Keratinocyte (primary cell): Measurements from ENCODE around the gene PRKD2. TPM values are rescaled to one million over a fixed set of nuclear protein-coding genes. Genes with fewer than 3 reads are reported as not detected.

Experiments used
- DNase-seq: peaks from one replicate; pipeline ENCODE4 v3.0.0-alpha.2; 2011; ENCODE audit warnings: low read depth, missing footprints, low spot score
- FAIRE-seq: peaks from 2 replicates; lab custom pipeline; 2011; peaks lifted over from hg19 to GRCh38; lab: Jason Lieb, UNC
- H2AFZ ChIP-seq: 2 replicates; pipeline ENCODE4 v1.6.0; 2012; ENCODE audit warnings: low read length, control low read depth, inconsistent platforms; ENCODE audit not compliant: control insufficient read depth
- H3K27ac ChIP-seq: 2 replicates; pipeline ENCODE4 v1.5.1; 2011; ENCODE audit warnings: low read length; ENCODE audit not compliant: control insufficient read depth, insufficient read depth
- H3K27me3 ChIP-seq: 3 replicates; pipeline ENCODE4 v1.6.0; 2011; ENCODE audit warnings: low read length; ENCODE audit not compliant: control insufficient read depth, insufficient read depth; ENCODE audit errors: extremely low read depth
- H3K36me3 ChIP-seq, 2 experiments: 2 replicates in 1 of 2; 3 replicates in 1 of 2; pipeline ENCODE4 v1.5.1; 2011; ENCODE audit warnings: low read length in 2 of 2, mild to moderate bottlenecking in 1 of 2; ENCODE audit not compliant: control insufficient read depth in 2 of 2, insufficient read depth in 2 of 2; ENCODE audit errors: extremely low read depth in 1 of 2
- H3K4me1 ChIP-seq: 3 replicates; pipeline ENCODE4 v1.5.1; 2011; ENCODE audit warnings: low read length; ENCODE audit not compliant: control insufficient read depth, insufficient read depth; ENCODE audit errors: extremely low read depth
- H3K4me2 ChIP-seq: 3 replicates; pipeline ENCODE4 v1.6.0; 2011; ENCODE audit warnings: low read depth, low read length; ENCODE audit not compliant: control insufficient read depth, insufficient read depth; ENCODE audit errors: extremely low read depth
- H3K4me3 ChIP-seq, 3 experiments: fragments of 200-600 bp in 1 of 3; sonication (generic) in 1 of 3; 2 replicates in 2 of 3; 3 replicates in 1 of 3; pipeline ENCODE4 v1.5.1; 2011 to 2016; ENCODE audit warnings: low read length in 3 of 3, mild to moderate bottlenecking in 3 of 3, control low read depth in 2 of 3, inconsistent platforms in 1 of 3, low read depth in 1 of 3, mixed read lengths in 1 of 3, mixed run types in 1 of 3, moderate library complexity in 1 of 3; ENCODE audit not compliant: control insufficient read depth in 2 of 3, insufficient read depth in 2 of 3; ENCODE audit errors: extremely low read depth in 1 of 3
- H3K79me2 ChIP-seq: 2 replicates; pipeline ENCODE4 v1.6.0; 2012; ENCODE audit warnings: low read length; ENCODE audit not compliant: control insufficient read depth, insufficient read depth
- H3K9ac ChIP-seq: 3 replicates; pipeline ENCODE4 v1.6.0; 2011; ENCODE audit warnings: low read length; ENCODE audit not compliant: control insufficient read depth, insufficient read depth; ENCODE audit errors: extremely low read depth
- H3K9me1 ChIP-seq: 3 replicates; pipeline ENCODE4 v1.6.0; 2011; ENCODE audit warnings: low read length; ENCODE audit not compliant: control insufficient read depth, insufficient read depth; ENCODE audit errors: extremely low read depth
- H3K9me3 ChIP-seq: 2 replicates; pipeline ENCODE4 v1.5.1; 2012; ENCODE audit warnings: low read depth, low read length; ENCODE audit not compliant: control insufficient read depth
- H4K20me1 ChIP-seq: 3 replicates; pipeline ENCODE4 v1.6.0; 2011; ENCODE audit warnings: low read length; ENCODE audit not compliant: control insufficient read depth, insufficient read depth; ENCODE audit errors: extremely low read depth
- CTCF ChIP-seq, 3 experiments: IDR thresholded peaks in 1 of 3; conservative IDR thresholded peaks in 1 of 3; optimal IDR thresholded peaks in 1 of 3; 2 replicates in 2 of 3; 3 replicates in 1 of 3; pipeline versions ENCODE3 to v1.5.1; 2011; ENCODE audit warnings: low read length in 3 of 3, mild to moderate bottlenecking in 3 of 3, moderate library complexity in 2 of 3, control low read depth in 1 of 3, inconsistent platforms in 1 of 3; ENCODE audit not compliant: insufficient read depth in 2 of 3; ENCODE audit errors: extremely low read depth in 1 of 3
- EZH2 ChIP-seq: IDR thresholded peaks from one replicate; pipeline ENCODE4 v1.6.1; 2012; ENCODE audit warnings: inconsistent platforms, mild to moderate bottlenecking, low read length, moderate library complexity
- dilution Hi-C: fragments of 300-500 bp; cut with MboI; formaldehyde crosslinking; loops from one replicate; pipeline ENCODE4 v1.7.0; 2020; ENCODE audit warnings: low sequenced_read_pairs; ENCODE audit not compliant: extremely low pct_ligation_motif_present
- polyA plus RNA-seq, 5 experiments: library from polyadenylated mRNA; depleted of rRNA in 3 of 5; stranded (reverse) in 3 of 5; stranded (forward) in 1 of 5; unstranded in 1 of 5; fragments of >200 nt; gene quantifications; 1 replicate in 1 of 5; 2 replicates in 3 of 5; 3 replicates in 1 of 5; pipeline versions ENCODE4 v1.2.1 to v1.2.3, GENCODE V29; 2011 to 2012; ENCODE audit warnings: missing spikeins in 2 of 5, low read depth in 1 of 5, low replicate concordance in 1 of 5

Gene PRKD2
- polyA plus RNA-seq, 1 donor (not counting 4 experiments of a cell fraction or from before 2014, with no cell fraction given): 9.9 TPM

- TF ChIP-seq CTCF (optimal IDR thresholded peaks at IDR 0.05 in 1 of 3, IDR thresholded peaks at IDR 0.05 in 1 of 3, conservative IDR thresholded peaks at IDR 0.05 in 1 of 3; ENCODE audit: extremely low read depth in 1 of 3, insufficient read depth in 2 of 3, low read length in 3 of 3) (no peak), EZH2 (no peak)
- FAIRE-seq: no peak
Measured at GRCh38 chr19:46691104-46691503, 25.8 kb downstream of the PRKD2 start.

GRCh38 chr19:46689358-46689757 lies 27.6 kb downstream of the PRKD2 start:
- no peak for FAIRE-seq
- H3K9ac ChIP-seq: no peak overlapping the region
- peaks cover 50 to 60% of the 10 kb centered on the region in 2 experiments for H3K36me3 ChIP-seq

More at GRCh38 chr19:46691104-46691503, 25.8 kb downstream of the PRKD2 start:
- H3K9ac ChIP-seq: no peak overlapping the region
- H3K36me3 ChIP-seq: peaks cover 49 to 59% of the 10 kb centered on the region in 2 experiments
- no peaks in the 10 kb centered on the region for H3K27me3 ChIP-seq
- no peaks in the 10 kb centered on the region for H3K9me3 ChIP-seq
- no peak overlapping the region for H3K27ac ChIP-seq
- DNase-seq: no peak
- H3K9me1 ChIP-seq: no peaks in the 10 kb centered on the region
- no peak overlapping the region for H3K4me2 ChIP-seq
- no peaks in the 10 kb centered on the region for H3K79me2 ChIP-seq
- dilution Hi-C loops: no loop called here
- H2AFZ ChIP-seq: no peak overlapping the region
- H3K4me3 ChIP-seq: no peak overlapping the region
- no peaks in the 10 kb centered on the region for H3K4me1 ChIP-seq
- H4K20me1 ChIP-seq: peaks cover 8% of the 10 kb centered on the region

More at GRCh38 chr19:46689358-46689757, 27.6 kb downstream of the PRKD2 start:
- dilution Hi-C loops: no loop called here
- TF ChIP-seq CTCF (optimal IDR thresholded peaks at IDR 0.05 in 1 of 3, IDR thresholded peaks at IDR 0.05 in 1 of 3, conservative IDR thresholded peaks at IDR 0.05 in 1 of 3; ENCODE audit: extremely low read depth in 1 of 3, insufficient read depth in 2 of 3, low read length in 3 of 3): no peak
- no peak for TF ChIP-seq EZH2
- Histone ChIP-seq H3K27me3 (no peaks in the 10 kb centered on the region), H3K4me3 (no peak overlapping the region), H4K20me1 (peaks cover 8% of the 10 kb centered on the region), H3K79me2 (no peaks in the 10 kb centered on the region), H3K9me3 (no peaks in the 10 kb centered on the region), H2AFZ (no peak overlapping the region), H3K4me1 (no peaks in the 10 kb centered on the region), H3K9me1 (no peaks in the 10 kb centered on the region), H3K4me2 (no peak overlapping the region), H3K27ac (no peak overlapping the region)
- no peak for DNase-seq
